H1 (cell line): ENCODE results near the gene FAM120A. TPM values are rescaled to one million over a fixed set of nuclear protein-coding genes. Genes with fewer than 3 reads are reported as not detected.

Experiments used
- CTCF ChIA-PET: fragments of 300-600 bp; sonication (Branson Sonifier 250); formaldehyde crosslinking; loops from one replicate; lab custom pipeline; 2021; ENCODE audit not compliant: partially characterized antibody; lab: Charles Lee
- POLR2A ChIA-PET: fragments of 300-600 bp; sonication (Branson Sonifier 250); formaldehyde crosslinking; loops from one replicate; lab custom pipeline; 2021; ENCODE audit warnings: inconsistent platforms; ENCODE audit not compliant: partially characterized antibody; lab: Charles Lee
- DNase-seq, 2 experiments: peaks; one replicate each; pipeline versions ENCODE4 v3.0.0 to v3.0.0-alpha.2; 2010 to 2022; ENCODE audit warnings: low spot score in 2 of 2, low read depth in 1 of 2, mixed read lengths in 1 of 2
- FAIRE-seq: peaks from 2 replicates; lab custom pipeline; 2011; peaks lifted over from hg19 to GRCh38; lab: Jason Lieb, UNC
- H2AFZ ChIP-seq: 2 replicates; pipeline ENCODE4 v1.8.1; 2012; ENCODE audit warnings: low read length, inconsistent platforms
- H2AK5ac ChIP-seq: 2 replicates; pipeline ENCODE4 v1.6.1; 2013; ENCODE audit warnings: low read depth, low read length
- H2BK120ac ChIP-seq: replicated peaks from 2 replicates; pipeline ENCODE3; 2013; ENCODE audit warnings: low read depth, low read length, inconsistent platforms
- H2BK12ac ChIP-seq: 2 replicates; pipeline ENCODE4 v1.6.1; 2013; ENCODE audit warnings: low read depth, low read length
- H2BK15ac ChIP-seq: 2 replicates; pipeline ENCODE4 v1.6.1; 2013; ENCODE audit warnings: low read length
- H2BK20ac ChIP-seq: 2 replicates; pipeline ENCODE4 v1.6.1; 2013; ENCODE audit warnings: low read length
- H2BK5ac ChIP-seq: 2 replicates; pipeline ENCODE4 v1.6.1; 2013; ENCODE audit warnings: low read depth, low read length
- H3K14ac ChIP-seq: 2 replicates; pipeline ENCODE4 v1.6.1; 2013; ENCODE audit warnings: inconsistent platforms; ENCODE audit not compliant: insufficient read length
- H3K18ac ChIP-seq: 2 replicates; pipeline ENCODE4 v1.6.1; 2013; ENCODE audit warnings: low read length; ENCODE audit errors: extremely low read depth
- H3K23ac ChIP-seq: 2 replicates; pipeline ENCODE4 v1.6.1; 2013; ENCODE audit warnings: inconsistent platforms; ENCODE audit not compliant: insufficient read length
- H3K23me2 ChIP-seq: 2 replicates; pipeline ENCODE4 v1.6.1; 2013; ENCODE audit warnings: low read depth, low read length
- H3K27ac ChIP-seq: 2 replicates; pipeline ENCODE4 v1.6.1; 2011; ENCODE audit warnings: low read depth, low read length, inconsistent platforms
- H3K27me3 ChIP-seq, 4 experiments: replicated peaks in 1 of 4; 1 replicate in 1 of 4; 2 replicates in 3 of 4; pipeline versions ENCODE4 v1.6.1 to v1.8.1; 2011 to 2013; ENCODE audit warnings: low read length in 3 of 4, mild to moderate bottlenecking in 3 of 4, inconsistent platforms in 2 of 4, mixed read lengths in 2 of 4, moderate library complexity in 1 of 4; ENCODE audit not compliant: control insufficient read depth in 3 of 4, insufficient read depth in 3 of 4; ENCODE audit errors: extremely low read depth in 1 of 4
- H3K36me3 ChIP-seq, 4 experiments: 2 replicates each; pipeline versions ENCODE4 v1.6.1 to v1.8.1; 2011 to 2013; ENCODE audit warnings: mild to moderate bottlenecking in 4 of 4, low read length in 3 of 4, moderate library complexity in 2 of 4, control low read depth in 1 of 4, inconsistent platforms in 1 of 4; ENCODE audit not compliant: insufficient read depth in 4 of 4, control insufficient read depth in 2 of 4
- H3K4ac ChIP-seq: replicated peaks from 2 replicates; pipeline ENCODE3; 2013; ENCODE audit warnings: low read length, low read depth, mixed read lengths, inconsistent platforms; ENCODE audit not compliant: insufficient read length
- H3K4me1 ChIP-seq, 4 experiments: replicated peaks in 1 of 4; 1 replicate in 1 of 4; 2 replicates in 3 of 4; pipeline versions ENCODE4 v1.6.1 to v1.8.1; 2011 to 2013; ENCODE audit warnings: low read length in 3 of 4, inconsistent platforms in 2 of 4, mixed read lengths in 1 of 4; ENCODE audit not compliant: insufficient read depth in 4 of 4, control insufficient read depth in 3 of 4
- H3K4me2 ChIP-seq, 2 experiments: 2 replicates each; pipeline versions ENCODE4 v1.6.1 to v1.8.1; 2011 to 2013; ENCODE audit warnings: low read depth in 2 of 2, low read length in 2 of 2, control low read depth in 1 of 2, inconsistent platforms in 1 of 2, mild to moderate bottlenecking in 1 of 2; ENCODE audit not compliant: insufficient read depth in 1 of 2
- H3K4me3 ChIP-seq, 4 experiments: fragments of 200-600, 300-600 bp in 1 of 4; sonication (generic), shearing (Covaris generic), sonication (Bioruptor Twin) in 1 of 4; 2 replicates each; pipeline versions ENCODE4 v1.5.1 to v1.8.1; 2011 to 2016; ENCODE audit warnings: low read length in 4 of 4, low read depth in 3 of 4, control low read depth in 2 of 4, inconsistent platforms in 2 of 4, mild to moderate bottlenecking in 2 of 4, mixed read lengths in 1 of 4, moderate library complexity in 1 of 4; ENCODE audit not compliant: insufficient read depth in 2 of 4; ENCODE audit errors: extremely low read depth in 1 of 4
- H3K56ac ChIP-seq: replicated peaks from 2 replicates; pipeline ENCODE3; 2013; ENCODE audit warnings: low read depth, mild to moderate bottlenecking, mixed read lengths, low read length, inconsistent platforms; ENCODE audit not compliant: insufficient read length
- H3K79me1 ChIP-seq: 2 replicates; pipeline ENCODE4 v1.6.1; 2013; ENCODE audit warnings: low read depth, low read length, control low read depth
- H3K79me2 ChIP-seq, 2 experiments: 2 replicates each; pipeline versions ENCODE4 v1.6.1 to v1.8.1; 2012 to 2013; ENCODE audit warnings: low read length in 2 of 2, mild to moderate bottlenecking in 2 of 2, inconsistent platforms in 1 of 2; ENCODE audit not compliant: insufficient read depth in 2 of 2, control insufficient read depth in 1 of 2
- H3K9ac ChIP-seq, 4 experiments: replicated peaks in 1 of 4; 1 replicate in 1 of 4; 2 replicates in 3 of 4; pipeline versions ENCODE4 v1.6.1 to v1.8.1; 2011 to 2013; ENCODE audit warnings: low read depth in 3 of 4, low read length in 3 of 4, control low read depth in 2 of 4, mild to moderate bottlenecking in 2 of 4, moderate library complexity in 2 of 4, inconsistent platforms in 1 of 4; ENCODE audit errors: extremely low read depth in 1 of 4
- H3K9me3 ChIP-seq, 2 experiments: 2 replicates each; pipeline versions ENCODE4 v1.6.1 to v1.8.1; 2012 to 2013; ENCODE audit warnings: mild to moderate bottlenecking in 2 of 2, moderate library complexity in 2 of 2, control low read depth in 1 of 2, inconsistent platforms in 1 of 2, low read depth in 1 of 2, low read length in 1 of 2, mixed read lengths in 1 of 2; ENCODE audit not compliant: insufficient read depth in 2 of 2
- H4K20me1 ChIP-seq, 2 experiments: replicated peaks in 1 of 2; 2 replicates each; pipeline versions ENCODE3 to v1.8.1; 2011 to 2013; ENCODE audit warnings: inconsistent platforms in 2 of 2, low read length in 2 of 2, mild to moderate bottlenecking in 1 of 2; ENCODE audit not compliant: insufficient read depth in 2 of 2, control insufficient read depth in 1 of 2
- H4K5ac ChIP-seq: 2 replicates; pipeline ENCODE4 v1.6.1; 2013; ENCODE audit warnings: low read length, low read depth, mixed read lengths, inconsistent platforms; ENCODE audit not compliant: insufficient read length
- H4K8ac ChIP-seq: 2 replicates; pipeline ENCODE4 v1.8.0; 2013; ENCODE audit warnings: mild to moderate bottlenecking, moderate library complexity, low read length, inconsistent platforms; ENCODE audit not compliant: insufficient read depth; ENCODE audit errors: extremely low read depth
- H4K91ac ChIP-seq: replicated peaks from 2 replicates; pipeline ENCODE3; 2013; ENCODE audit warnings: low read length, mixed read lengths, inconsistent platforms; ENCODE audit not compliant: insufficient read length
- ASH2L ChIP-seq: fragments of 200-600, 300-600 bp; sonication (generic); IDR thresholded peaks from one replicate; pipeline ENCODE4 v1.7.1; 2017; ENCODE audit warnings: low read length
- BRCA1 ChIP-seq: IDR thresholded peaks from 2 replicates; pipeline ENCODE4 v1.6.1; 2012; ENCODE audit warnings: low read depth, low read length, improper control_type of control experiment
- CBX8 ChIP-seq: fragments of 300-800, 300-1000 bp; sonication (generic); IDR thresholded peaks from 2 replicates; pipeline ENCODE4 v1.7.1; 2016; ENCODE audit warnings: low read depth, low read length, borderline replicate concordance
- CEBPB ChIP-seq: IDR thresholded peaks from 2 replicates; pipeline ENCODE4 v1.6.1; 2012; ENCODE audit warnings: low read depth, low read length
- EGR1 ChIP-seq: IDR thresholded peaks from 2 replicates; pipeline ENCODE4 v1.6.1; 2011; ENCODE audit warnings: low read depth, low read length, borderline replicate concordance
- EP300 ChIP-seq, 2 experiments: IDR thresholded peaks; 1 replicate in 1 of 2; 2 replicates in 1 of 2; pipeline ENCODE4 v1.6.1; 2011 to 2012; ENCODE audit warnings: low read depth in 2 of 2, low read length in 2 of 2, mild to moderate bottlenecking in 2 of 2, borderline replicate concordance in 1 of 2, inconsistent platforms in 1 of 2, moderate library complexity in 1 of 2
- FOSL1 ChIP-seq: IDR thresholded peaks from 2 replicates; pipeline ENCODE4 v1.6.1; 2011; ENCODE audit warnings: mild to moderate bottlenecking, low read depth, low read length, moderate library complexity; ENCODE audit not compliant: insufficient read depth
- GTF2F1 ChIP-seq: IDR thresholded peaks from 2 replicates; pipeline ENCODE4 v1.6.1; 2012; ENCODE audit warnings: low read depth, low read length, improper control_type of control experiment, borderline replicate concordance
- HDAC2 ChIP-seq, 2 experiments: fragments of 300-600 bp in 1 of 2; sonication (generic) in 1 of 2; IDR thresholded peaks; 2 replicates each; pipeline ENCODE4 v1.6.1; 2011 to 2012; ENCODE audit warnings: low read depth in 2 of 2, low read length in 2 of 2, mild to moderate bottlenecking in 2 of 2, moderate library complexity in 2 of 2, borderline replicate concordance in 1 of 2, inconsistent platforms in 1 of 2
- NRF1 ChIP-seq: IDR thresholded peaks from 2 replicates; pipeline ENCODE4 v1.6.1; 2011; ENCODE audit warnings: mild to moderate bottlenecking, low read depth, low read length, improper control_type of control experiment
- POLR2A ChIP-seq, 2 experiments: IDR thresholded peaks; 1 replicate in 1 of 2; 2 replicates in 1 of 2; pipeline ENCODE4 v1.6.1; 2011; ENCODE audit warnings: low read depth in 2 of 2, low read length in 2 of 2, mild to moderate bottlenecking in 2 of 2; ENCODE audit errors: control extremely low read depth in 1 of 2
- SIX5 ChIP-seq: IDR thresholded peaks from 2 replicates; pipeline ENCODE4 v1.6.1; 2011; ENCODE audit warnings: mild to moderate bottlenecking, low read depth, low read length
- SRF ChIP-seq: IDR thresholded peaks from 2 replicates; pipeline ENCODE4 v1.6.1; 2011; ENCODE audit warnings: mild to moderate bottlenecking, low read depth, low read length, moderate library complexity
- TCF12 ChIP-seq: IDR thresholded peaks from 2 replicates; pipeline ENCODE4 v1.6.1; 2011; ENCODE audit warnings: low read depth, mild to moderate bottlenecking, low read length
- YY1 ChIP-seq: IDR thresholded peaks from 2 replicates; pipeline ENCODE4 v1.6.1; 2011; ENCODE audit warnings: low read depth, mild to moderate bottlenecking, low read length
- WGBS, 2 experiments: shearing (Covaris generic) in 1 of 2; methylation state at CpG; one replicate each; pipeline versions ENCODE4 v1.1.6 to v1.1.7; 2013 to 2015; ENCODE audit warnings: low lambda C conversion rate in 2 of 2, mixed read lengths in 2 of 2, inconsistent platforms in 1 of 2, low coverage in 1 of 2, missing lambda C conversion rate in 1 of 2; ENCODE audit not compliant: insufficient replicate concordance in 2 of 2, insufficient coverage in 1 of 2, insufficient read length in 1 of 2; ENCODE audit errors: extremely low coverage in 1 of 2, missing lambda C conversion rate in 1 of 2; 5-methylcytosine and 5-hydroxymethylcytosine counted together
- polyA plus RNA-seq, 7 experiments: library from polyadenylated mRNA; depleted of rRNA in 3 of 7; stranded (reverse) in 5 of 7; unstranded in 2 of 7; fragments of >200 nt in 5 of 7; fragments of 200-250 nt in 2 of 7; gene quantifications; 1 replicate in 5 of 7; 2 replicates in 1 of 7; 4 replicates in 1 of 7; pipeline versions ENCODE4 v1.2.1 to v1.2.3, GENCODE V29; 2011 to 2013; ENCODE audit warnings: missing spikeins in 2 of 7, mixed read lengths in 2 of 7
- total RNA-seq: library from RNA; stranded (reverse); fragmentation: NEBNext Ultra II Directional; extraction: Animal tissue kit (Norgen Biotek cat#: 25700); gene quantifications from 2 replicates; pipeline ENCODE4 v1.2.1, GENCODE V29; 2021

FAM120A gene
- total and polyA plus RNA-seq, 2 of the 8 experiments (the other 6 are each of a cell fraction or from before 2014, with no cell fraction given) = 24.9 to 54.7 TPM

- Histone ChIP-seq H3K23me2 (no peaks in the 10 kb centered on the region), H3K79me1 (peaks cover 14% of the 10 kb centered on the region), H4K8ac (no peak overlapping the region), H2AK5ac (no peak overlapping the region), H3K4me2 (no peak overlapping the region), H3K18ac (no peak overlapping the region), H2BK5ac (no peak overlapping the region), H3K27me3 (no peaks in the 10 kb centered on the region), H3K4me3 (no peak overlapping the region), H3K56ac (no peak overlapping the region), H2BK20ac (no peak overlapping the region), H2BK120ac (no peak overlapping the region), H3K23ac (no peak overlapping the region), H4K20me1 (peaks cover 8 to 14% of the 10 kb centered on the region in 2 experiments), H3K27ac (no peak overlapping the region), H3K4me1 (peaks cover 6 to 20% (median 15%) of the 10 kb centered on the region in 4 experiments), H4K91ac (no peak overlapping the region), H3K36me3 (peaks cover 0 to 3% (median 2%) of the 10 kb centered on the region in 4 experiments; a peak in 2 of 8 replicates), H3K9ac (no peak overlapping the region), H3K9me3 (no peaks in the 10 kb centered on the region), H3K79me2 (peaks cover 14 to 76% of the 10 kb centered on the region in 2 experiments), H3K14ac (no peak overlapping the region), H2BK12ac (no peak overlapping the region), H4K5ac (no peak overlapping the region), H2BK15ac (no peak overlapping the region), H2AFZ (no peak overlapping the region), H3K4ac (no peak overlapping the region)
- CTCF ChIA-PET = no interaction called here
- FAIRE-seq = no peak
- DNase-seq = no peak
- POLR2A ChIA-PET = no interaction called here
- no peak for TF ChIP-seq TCF12
- TF ChIP-seq GTF2F1 = no peak
- TF ChIP-seq CBX8 = no peak
- no peak for TF ChIP-seq YY1
- TF ChIP-seq HDAC2 (IDR thresholded peaks at IDR 0.05; ENCODE audit: borderline replicate concordance in 1 of 2, low read depth in 2 of 2, low read length in 2 of 2) = no peak
- TF ChIP-seq SIX5 = no peak
- no peak for TF ChIP-seq EGR1
- TF ChIP-seq FOSL1 = no peak
- no peak for TF ChIP-seq ASH2L
- TF ChIP-seq BRCA1 = no peak
- TF ChIP-seq CEBPB = no peak
- TF ChIP-seq NRF1 = no peak
- no peak for TF ChIP-seq POLR2A (IDR thresholded peaks at IDR 0.05; ENCODE audit: control extremely low read depth in 1 of 2, low read depth in 2 of 2, low read length in 2 of 2)
- TF ChIP-seq SRF = no peak
- TF ChIP-seq EP300 (IDR thresholded peaks at IDR 0.05; ENCODE audit: borderline replicate concordance in 1 of 2, low read depth in 2 of 2, low read length in 2 of 2) = no peak
- WGBS, 2 experiments = 85% methylated on average over 5 of the region's 5 CpGs; no CpG with 5 or more reads in 1 of the 2 experiments
These were observed 18.9 kb downstream of the FAM120A start for GRCh38 chr9:93470391-93470790.
